HEK293 (cell line): Measurements from ENCODE around the gene PRCD.

Experiments used
- CTCF ChIA-PET: fragments of 350-600 bp; formaldehyde crosslinking; extraction: SDS; loops from one replicate; lab custom pipeline; 2021; ENCODE audit warnings: antibody characterized with exemption; lab: Yijun Ruan, JAX
- POLR2A ChIA-PET: fragments of 300-600 bp; formaldehyde crosslinking; extraction: SDS; loops from one replicate; lab custom pipeline; 2020; ENCODE audit warnings: antibody characterized with exemption, inconsistent platforms; lab: Yijun Ruan, JAX
- H3K27ac ChIP-seq: fragments of 200-500 bp; sonication (Bioruptor generic); 2 replicates; pipeline ENCODE4 v1.5.1; 2014; ENCODE audit warnings: low read depth, low read length, control low read depth, inconsistent platforms; ENCODE audit errors: extremely low read depth
- H3K36me3 ChIP-seq, 2 experiments: fragments of 200-500 bp in 1 of 2; sonication (Bioruptor generic) in 1 of 2; 1 replicate in 1 of 2; 2 replicates in 1 of 2; pipeline ENCODE4 v1.5.1; 2014 to 2017; ENCODE audit warnings: inconsistent platforms in 2 of 2, low read length in 2 of 2; ENCODE audit not compliant: control insufficient read depth in 2 of 2, insufficient read depth in 1 of 2
- H3K4me1 ChIP-seq: fragments of 200-500 bp; sonication (Bioruptor generic); 2 replicates; pipeline ENCODE4 v1.5.1; 2014; ENCODE audit warnings: mild to moderate bottlenecking, low read length, inconsistent platforms; ENCODE audit not compliant: control insufficient read depth, insufficient read depth
- H3K4me3 ChIP-seq: 2 replicates; pipeline ENCODE4 v1.5.1; 2011; ENCODE audit warnings: low read depth, mild to moderate bottlenecking, control low read depth, low read length, moderate library complexity
- H3K9me3 ChIP-seq: fragments of 200-500 bp; sonication (Bioruptor generic); 2 replicates; pipeline ENCODE4 v1.5.1; 2014; ENCODE audit warnings: low read depth, low read length, inconsistent platforms; ENCODE audit not compliant: control insufficient read depth, insufficient read depth
- EGR2 ChIP-seq: fragments of 450-650 bp; formaldehyde crosslinking; IDR thresholded peaks from 2 replicates; pipeline ENCODE4 v1.5.1; 2016; ENCODE audit warnings: low read depth, missing biosample characterization, missing genetic modification characterization
- GLIS1 ChIP-seq: fragments of 450-650 bp; formaldehyde crosslinking; IDR thresholded peaks from 2 replicates; pipeline ENCODE4 v1.5.1; 2016; ENCODE audit warnings: missing biosample characterization, missing genetic modification characterization
- KLF9 ChIP-seq: fragments of 450-650 bp; formaldehyde crosslinking; IDR thresholded peaks from 2 replicates; pipeline ENCODE4 v1.5.1; 2016; ENCODE audit warnings: missing biosample characterization, missing genetic modification characterization, low read depth
- PRDM1 ChIP-seq: fragments of 450-650 bp; formaldehyde crosslinking; IDR thresholded peaks from 2 replicates; pipeline ENCODE4; 2016; ENCODE audit warnings: missing biosample characterization, missing genetic modification characterization
- WT1 ChIP-seq: fragments of 450-650 bp; formaldehyde crosslinking; IDR thresholded peaks from 2 replicates; pipeline ENCODE4 v1.5.1; 2016; ENCODE audit warnings: missing biosample characterization, missing genetic modification characterization
- ZFHX2 ChIP-seq: fragments of 450-650 bp; formaldehyde crosslinking; conservative IDR thresholded peaks from 2 replicates; pipeline ENCODE4 v1.5.1; 2016; ENCODE audit warnings: missing biosample characterization, missing genetic modification characterization
- ZFP37 ChIP-seq: fragments of 450-650 bp; formaldehyde crosslinking; IDR thresholded peaks from 2 replicates; pipeline ENCODE4 v1.5.1; 2016; ENCODE audit warnings: missing biosample characterization, missing genetic modification characterization
- ZNF138 ChIP-seq: fragments of 450-650 bp; formaldehyde crosslinking; IDR thresholded peaks from 2 replicates; pipeline ENCODE4 v1.5.1; 2016; ENCODE audit warnings: missing biosample characterization, missing genetic modification characterization, borderline replicate concordance
- ZNF146 ChIP-seq: fragments of 450-650 bp; formaldehyde crosslinking; IDR thresholded peaks from 2 replicates; pipeline ENCODE4 v1.5.1; 2016; ENCODE audit warnings: missing biosample characterization, missing genetic modification characterization
- ZNF514 ChIP-seq: fragments of 450-650 bp; formaldehyde crosslinking; IDR thresholded peaks from 2 replicates; pipeline ENCODE4 v1.5.1; 2016; ENCODE audit warnings: missing biosample characterization, missing genetic modification characterization
- ZNF558 ChIP-seq: fragments of 450-650 bp; formaldehyde crosslinking; IDR thresholded peaks from 2 replicates; pipeline ENCODE4 v1.5.1; 2016; ENCODE audit warnings: missing biosample characterization, missing genetic modification characterization
- ZNF585B ChIP-seq: fragments of 450-650 bp; formaldehyde crosslinking; IDR thresholded peaks from 2 replicates; pipeline ENCODE4 v1.5.1; 2016; ENCODE audit warnings: missing biosample characterization, missing genetic modification characterization
- ZNF621 ChIP-seq: fragments of 450-650 bp; formaldehyde crosslinking; IDR thresholded peaks from 2 replicates; pipeline ENCODE4 v1.5.1; 2017; ENCODE audit warnings: missing biosample characterization, missing genetic modification characterization
- ZNF623 ChIP-seq: fragments of 450-650 bp; formaldehyde crosslinking; IDR thresholded peaks from 2 replicates; pipeline ENCODE4 v1.5.1; 2016; ENCODE audit warnings: missing biosample characterization, missing genetic modification characterization
- ZNF768 ChIP-seq: fragments of 450-650 bp; formaldehyde crosslinking; IDR thresholded peaks from 2 replicates; pipeline ENCODE4 v1.5.1; 2018; ENCODE audit warnings: missing biosample characterization, mild to moderate bottlenecking, missing genetic modification characterization
- TF ChIP-seq, protein P1 (sequence below): fragments of 450-650 bp; formaldehyde crosslinking; IDR thresholded peaks from 2 replicates; pipeline ENCODE4 v1.5.0; 2017; ENCODE audit warnings: missing biosample characterization, missing genetic modification characterization, borderline replicate concordance
- TF ChIP-seq, protein P2 (sequence below): fragments of 450-650 bp; formaldehyde crosslinking; IDR thresholded peaks from 2 replicates; pipeline ENCODE4 v1.5.1; 2016; ENCODE audit warnings: missing biosample characterization, missing genetic modification characterization
- TF ChIP-seq, protein P3 (sequence below): fragments of 450-650 bp; formaldehyde crosslinking; IDR thresholded peaks from 2 replicates; pipeline ENCODE4 v1.5.1; 2017; ENCODE audit warnings: missing biosample characterization, missing genetic modification characterization

The PRCD gene

DNA sequence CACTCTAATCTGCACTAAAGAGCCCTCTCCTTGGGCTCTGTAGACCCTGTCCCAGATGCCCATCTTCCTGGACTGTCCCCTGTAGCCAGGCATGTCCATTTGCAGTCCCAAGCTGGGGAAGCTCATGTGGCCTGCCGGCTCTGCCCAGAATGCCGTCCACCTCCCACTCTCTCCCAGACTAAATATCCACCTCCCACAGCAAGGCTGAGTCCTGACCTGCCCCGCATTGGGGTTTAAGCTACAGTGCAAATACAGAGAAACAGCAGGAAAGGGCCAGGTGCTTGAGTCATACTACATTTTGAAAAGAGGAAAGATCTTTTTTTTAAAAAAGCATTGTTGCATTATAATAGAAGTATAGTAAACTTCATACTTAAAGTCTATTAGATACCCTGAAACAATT lies 42.8 kb downstream of the PRCD start:
- no peak for TF ChIP-seq ZNF768
- TF ChIP-seq EGR2 = peak; percentile 81
- peak; percentile 82 for TF ChIP-seq ZFHX2
- TF ChIP-seq ZNF514 = no peak
- no peak for TF ChIP-seq ZNF585B
- TF ChIP-seq ZNF146 (tag by site-specific recombination) = no peak
- TF ChIP-seq ZNF138 (tag by site-specific recombination) = no peak
- no peak for TF ChIP-seq ZNF558 (tag by site-specific recombination)
- TF ChIP-seq, protein P1, sequence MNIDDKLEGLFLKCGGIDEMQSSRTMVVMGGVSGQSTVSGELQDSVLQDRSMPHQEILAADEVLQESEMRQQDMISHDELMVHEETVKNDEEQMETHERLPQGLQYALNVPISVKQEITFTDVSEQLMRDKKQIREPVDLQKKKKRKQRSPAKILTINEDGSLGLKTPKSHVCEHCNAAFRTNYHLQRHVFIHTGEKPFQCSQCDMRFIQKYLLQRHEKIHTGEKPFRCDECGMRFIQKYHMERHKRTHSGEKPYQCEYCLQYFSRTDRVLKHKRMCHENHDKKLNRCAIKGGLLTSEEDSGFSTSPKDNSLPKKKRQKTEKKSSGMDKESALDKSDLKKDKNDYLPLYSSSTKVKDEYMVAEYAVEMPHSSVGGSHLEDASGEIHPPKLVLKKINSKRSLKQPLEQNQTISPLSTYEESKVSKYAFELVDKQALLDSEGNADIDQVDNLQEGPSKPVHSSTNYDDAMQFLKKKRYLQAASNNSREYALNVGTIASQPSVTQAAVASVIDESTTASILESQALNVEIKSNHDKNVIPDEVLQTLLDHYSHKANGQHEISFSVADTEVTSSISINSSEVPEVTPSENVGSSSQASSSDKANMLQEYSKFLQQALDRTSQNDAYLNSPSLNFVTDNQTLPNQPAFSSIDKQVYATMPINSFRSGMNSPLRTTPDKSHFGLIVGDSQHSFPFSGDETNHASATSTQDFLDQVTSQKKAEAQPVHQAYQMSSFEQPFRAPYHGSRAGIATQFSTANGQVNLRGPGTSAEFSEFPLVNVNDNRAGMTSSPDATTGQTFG (tag by site-specific recombination) = no peak
- no peak for TF ChIP-seq ZNF621 (tag by site-specific recombination)
- TF ChIP-seq ZFP37 (tag by site-specific recombination) = no peak
- TF ChIP-seq, protein P2, sequence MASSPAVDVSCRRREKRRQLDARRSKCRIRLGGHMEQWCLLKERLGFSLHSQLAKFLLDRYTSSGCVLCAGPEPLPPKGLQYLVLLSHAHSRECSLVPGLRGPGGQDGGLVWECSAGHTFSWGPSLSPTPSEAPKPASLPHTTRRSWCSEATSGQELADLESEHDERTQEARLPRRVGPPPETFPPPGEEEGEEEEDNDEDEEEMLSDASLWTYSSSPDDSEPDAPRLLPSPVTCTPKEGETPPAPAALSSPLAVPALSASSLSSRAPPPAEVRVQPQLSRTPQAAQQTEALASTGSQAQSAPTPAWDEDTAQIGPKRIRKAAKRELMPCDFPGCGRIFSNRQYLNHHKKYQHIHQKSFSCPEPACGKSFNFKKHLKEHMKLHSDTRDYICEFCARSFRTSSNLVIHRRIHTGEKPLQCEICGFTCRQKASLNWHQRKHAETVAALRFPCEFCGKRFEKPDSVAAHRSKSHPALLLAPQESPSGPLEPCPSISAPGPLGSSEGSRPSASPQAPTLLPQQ (tag by site-specific recombination) = no peak
- TF ChIP-seq, all 188 proteins: peak for 2
- Histone ChIP-seq H3K9me3 (no peaks in the 10 kb centered on the region), H3K27ac (no peak overlapping the region), H3K36me3 (no peaks in the 10 kb centered on the region), H3K4me1 (peaks cover 3% of the 10 kb centered on the region; the same call in 1 of the 2 replicates), H3K4me3 (no peak overlapping the region)
- ChIA-PET POLR2A (interaction anchor here (0.6 to 1.4 kb wide), 3 partner anchors 17 to 168 kb away, joined by 3 to 4 read pairs (median 3); no protein-coding TSS in a partner anchor), CTCF (interaction anchor here (1.2 to 2.1 kb wide), 2 partner anchors 42 to 99 kb away, joined by 3 to 6 read pairs; no protein-coding TSS in a partner anchor)

DNA sequence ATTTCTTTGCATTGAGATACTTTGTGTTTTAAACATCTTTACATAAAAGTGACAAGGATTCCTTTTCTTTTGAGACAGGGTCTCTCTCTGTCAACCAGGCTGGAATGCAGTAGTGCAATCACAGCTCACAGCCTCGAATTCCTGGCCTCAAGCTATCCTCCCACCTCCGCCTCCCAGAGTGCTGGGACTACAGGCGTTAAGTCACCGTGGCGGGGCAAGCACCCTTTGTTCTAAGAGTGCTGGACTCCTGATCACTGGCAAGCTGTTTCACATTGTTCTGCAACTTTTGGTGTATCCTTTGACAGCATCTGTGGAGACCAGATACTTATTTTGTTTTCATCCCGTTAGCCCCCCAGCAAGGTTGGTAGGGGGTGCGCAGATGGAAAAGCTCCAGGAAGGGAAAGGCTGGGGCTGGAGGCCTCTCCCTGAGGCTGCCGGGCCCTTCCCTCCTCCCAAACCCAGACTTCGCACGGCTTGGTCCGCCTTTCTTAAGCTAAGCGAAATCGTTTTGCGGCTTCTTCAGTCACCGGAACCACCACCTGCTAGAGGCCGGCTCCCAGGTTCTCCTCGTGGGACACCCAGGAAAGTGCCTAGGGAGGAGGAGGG lies 44.7 kb downstream of the PRCD start:
- CTCF ChIA-PET = interaction anchor here (0.6 to 1.0 kb wide), 2 partner anchors 26 to 61 kb away, joined by 3 to 4 read pairs; no protein-coding TSS in a partner anchor
- Histone ChIP-seq H3K4me3 (peak overlapping the region; percentile 48; the same call in 1 of the 2 replicates), H3K4me1 (peaks cover 3% of the 10 kb centered on the region; the same call in 1 of the 2 replicates), H3K9me3 (no peaks in the 10 kb centered on the region), H3K27ac (no peak overlapping the region), H3K36me3 (no peaks in the 10 kb centered on the region)
- TF ChIP-seq PRDM1 (no peak), GLIS1 (peak; percentile 24; the same call in 1 of the 2 replicates), ZFHX2 (peak; percentile 15; the same call in 1 of the 2 replicates), WT1 (tag by site-specific recombination) (0 out of 2 replicates have a peak, but pooled peaks have one; percentile 21)
- POLR2A ChIA-PET = interaction anchor here (0.7 to 2.0 kb wide), 5 partner anchors 13 to 115 kb away, joined by 3 to 6 read pairs (median 4); no protein-coding TSS in a partner anchor

DNA sequence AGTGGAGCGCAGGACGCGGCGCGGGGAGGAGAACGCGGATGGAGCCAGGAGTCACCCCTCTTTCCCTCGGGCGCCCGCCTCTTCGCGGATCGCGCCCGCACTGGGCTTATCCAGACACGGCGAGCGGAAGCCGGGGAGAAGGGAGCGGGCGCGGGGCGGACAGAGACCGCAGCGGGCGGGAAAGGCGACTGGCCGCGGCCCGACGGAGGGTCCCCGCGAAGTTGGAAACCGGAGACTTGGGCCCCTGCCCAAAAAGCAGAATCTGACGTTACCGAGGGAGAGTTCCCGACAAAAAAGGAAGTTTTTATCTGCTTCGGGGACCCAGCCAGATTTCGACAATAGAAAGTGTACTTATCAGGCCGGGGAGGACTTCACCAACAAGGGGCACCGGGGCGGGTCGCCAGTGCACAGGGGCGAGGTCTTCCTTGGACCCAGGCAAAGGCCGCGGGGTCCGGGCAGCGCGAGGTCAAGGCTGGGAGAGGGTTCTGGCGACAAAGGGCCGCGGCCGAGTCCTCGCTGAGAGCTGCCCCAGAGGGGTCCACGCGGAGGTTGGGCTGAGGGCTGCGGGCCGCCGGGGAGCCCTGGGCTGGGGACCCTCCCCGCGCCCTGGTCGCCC lies 45.3 kb downstream of the PRCD start:
- POLR2A ChIA-PET = interaction anchor here (0.8 to 2.0 kb wide), 9 partner anchors 9 to 115 kb away, joined by 3 to 15 read pairs (median 5); partner anchors contain the start of gene PRCD
- Histone ChIP-seq H3K4me3 (peak overlapping the region; percentile 48), H3K4me1 (peaks cover 3% of the 10 kb centered on the region; the same call in 1 of the 2 replicates), H3K9me3 (no peaks in the 10 kb centered on the region), H3K36me3 (no peaks in the 10 kb centered on the region), H3K27ac (peak overlapping the region; percentile 71; the same call in 1 of the 2 replicates)
- TF ChIP-seq ZNF623 (tag by site-specific recombination) (no peak), KLF9 (no peak)
- TF ChIP-seq, protein P3, sequence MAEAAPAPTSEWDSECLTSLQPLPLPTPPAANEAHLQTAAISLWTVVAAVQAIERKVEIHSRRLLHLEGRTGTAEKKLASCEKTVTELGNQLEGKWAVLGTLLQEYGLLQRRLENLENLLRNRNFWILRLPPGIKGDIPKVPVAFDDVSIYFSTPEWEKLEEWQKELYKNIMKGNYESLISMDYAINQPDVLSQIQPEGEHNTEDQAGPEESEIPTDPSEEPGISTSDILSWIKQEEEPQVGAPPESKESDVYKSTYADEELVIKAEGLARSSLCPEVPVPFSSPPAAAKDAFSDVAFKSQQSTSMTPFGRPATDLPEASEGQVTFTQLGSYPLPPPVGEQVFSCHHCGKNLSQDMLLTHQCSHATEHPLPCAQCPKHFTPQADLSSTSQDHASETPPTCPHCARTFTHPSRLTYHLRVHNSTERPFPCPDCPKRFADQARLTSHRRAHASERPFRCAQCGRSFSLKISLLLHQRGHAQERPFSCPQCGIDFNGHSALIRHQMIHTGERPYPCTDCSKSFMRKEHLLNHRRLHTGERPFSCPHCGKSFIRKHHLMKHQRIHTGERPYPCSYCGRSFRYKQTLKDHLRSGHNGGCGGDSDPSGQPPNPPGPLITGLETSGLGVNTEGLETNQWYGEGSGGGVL = no peak
- CTCF ChIA-PET = interaction anchor here (0.6 to 2.4 kb wide), 5 partner anchors 17 to 96 kb away, joined by 3 to 10 read pairs (median 5); no protein-coding TSS in a partner anchor
